Measurements from ENCODE around the gene MYO9B. TPM values are rescaled to one million over a fixed set of nuclear protein-coding genes. Genes with fewer than 3 reads are reported as not detected.

The MYO9B gene
- total and polyA plus RNA-seq, 7 donors, result 24.6 to 95.0 (median 48.2) TPM

GRCh38 chr19:17055636-17056035, 19.9 kb upstream of the MYO9B start:
- WGBS, 2 donors, result 96% methylated on average over 15 of the region's 15 CpGs
- no peak for DNase-seq
- Histone ChIP-seq H3K27ac (no peak overlapping the region), H3K4me1 (no peaks in the 10 kb centered on the region), H3K36me3 (peaks cover 13 to 50% (median 33%) of the 10 kb centered on the region in 4 donors), H3K9me3 (peaks cover 0 to 11% (median 7%) of the 10 kb centered on the region in 4 donors), H3K4me3 (no peak overlapping the region), H3K27me3 (no peaks in the 10 kb centered on the region)
- TF ChIP-seq EP300 (IDR thresholded peaks at IDR 0.05) (no peak), POLR2A (IDR thresholded peaks at IDR 0.05) (no peak), POLR2AphosphoS5 (IDR thresholded peaks at IDR 0.05) (no peak), CTCF (IDR thresholded peaks at IDR 0.05) (no peak)
- intact Hi-C loops (cut with DNase I), result no loop called here

GRCh38 chr19:17058236-17058635, 17.3 kb upstream of the MYO9B start:
- no peak for DNase-seq
- Histone ChIP-seq H3K4me1 (no peaks in the 10 kb centered on the region), H3K27ac (no peak overlapping the region), H3K27me3 (no peaks in the 10 kb centered on the region), H3K36me3 (peaks cover 13 to 44% (median 29%) of the 10 kb centered on the region in 4 donors), H3K4me3 (no peak overlapping the region), H3K9me3 (peaks cover 0 to 11% (median 7%) of the 10 kb centered on the region in 4 donors)
- 97 to 98% methylated on average over 8 of the region's 8 CpGs for WGBS, 2 donors
- intact Hi-C loops (cut with DNase I), result no loop called here
- TF ChIP-seq POLR2A (IDR thresholded peaks at IDR 0.05), result no peak
- TF ChIP-seq CTCF (IDR thresholded peaks at IDR 0.05), result no peak
- TF ChIP-seq EP300 (IDR thresholded peaks at IDR 0.05), result no peak
- no peak for TF ChIP-seq POLR2AphosphoS5 (IDR thresholded peaks at IDR 0.05)

- Histone ChIP-seq H3K36me3 (peaks cover 13 to 29% (median 25%) of the 10 kb centered on the region in 4 donors), H3K27ac (no peak overlapping the region), H3K4me1 (no peaks in the 10 kb centered on the region), H3K9me3 (peaks cover 0 to 11% (median 7%) of the 10 kb centered on the region in 4 donors), H3K4me3 (no peak overlapping the region), H3K27me3 (no peaks in the 10 kb centered on the region)
- intact Hi-C loops (cut with DNase I), result no loop called here
- no peak for DNase-seq
- WGBS, 2 donors, result 67 to 88% methylated on average over 3 of the region's 3 CpGs
- no peak for TF ChIP-seq POLR2A (IDR thresholded peaks at IDR 0.05)
- no peak for TF ChIP-seq CTCF (IDR thresholded peaks at IDR 0.05)
- no peak for TF ChIP-seq POLR2AphosphoS5 (IDR thresholded peaks at IDR 0.05)
- no peak for TF ChIP-seq EP300 (IDR thresholded peaks at IDR 0.05)
These were observed 14.8 kb upstream of the MYO9B start for GRCh38 chr19:17060802-17061201.

GRCh38 chr19:17061205-17061604, 14.4 kb upstream of the MYO9B start:
- no peak overlapping the region for H3K27ac ChIP-seq
- intact Hi-C loops (cut with DNase I), result no loop called here
- 22 to 77% methylated on average over 3 of the region's 3 CpGs for WGBS, 2 donors
- H3K36me3 ChIP-seq, result peaks cover 13 to 28% (median 24%) of the 10 kb centered on the region in 4 donors
- TF ChIP-seq CTCF (IDR thresholded peaks at IDR 0.05), result no peak
- no peak for TF ChIP-seq POLR2AphosphoS5 (IDR thresholded peaks at IDR 0.05)
- H3K4me3 ChIP-seq, result no peak overlapping the region
- no peaks in the 10 kb centered on the region for H3K27me3 ChIP-seq
- H3K4me1 ChIP-seq, result no peaks in the 10 kb centered on the region
- DNase-seq, result no peak
- peaks cover 0 to 11% (median 7%) of the 10 kb centered on the region in 4 donors for H3K9me3 ChIP-seq

- H3K27me3 ChIP-seq, result no peaks in the 10 kb centered on the region
- H3K36me3 ChIP-seq, result peaks cover 13 to 28% (median 24%) of the 10 kb centered on the region in 4 donors
- TF ChIP-seq CTCF (IDR thresholded peaks at IDR 0.05) (no peak), POLR2A (IDR thresholded peaks at IDR 0.05) (no peak)
- no peaks in the 10 kb centered on the region for H3K4me1 ChIP-seq
- DNase-seq, result no peak
- H3K4me3 ChIP-seq, result no peak overlapping the region
- no peak overlapping the region for H3K27ac ChIP-seq
- intact Hi-C loops (cut with DNase I), result no loop called here
- 23 to 78% methylated on average over 7 of the region's 7 CpGs for WGBS, 2 donors
- H3K9me3 ChIP-seq, result peaks cover 0 to 11% (median 7%) of the 10 kb centered on the region in 4 donors
These were observed 13.9 kb upstream of the MYO9B start for GRCh38 chr19:17061691-17062090.

Data from sigmoid colon (tissue), 7 donors.